ENCODE data around the gene VRK3. TPM values are rescaled to one million over a fixed set of nuclear protein-coding genes. Genes with fewer than 3 reads are reported as not detected.

VRK3 gene
- total and polyA plus RNA-seq, 2 of the 4 experiments (the other 2 are of a cell fraction) = 28.7 to 35.8 TPM

GRCh38 chr19:50039968-50040367 is 14.8 kb upstream of the VRK3 start:
- POLR2A ChIA-PET (ENCODE audit: unreplicated experiment) = no interaction called here

More at GRCh38 chr19:50039968-50040367, 14.8 kb upstream of the VRK3 start:
- ATAC-seq (ENCODE audit: low read depth) = no peak
- Histone ChIP-seq H2BK20ac (ENCODE audit: low read depth, low read length) (no peak overlapping the region), H3K4me3 (ENCODE audit: insufficient read depth, low read depth, low read length) (no peak overlapping the region), H2BK15ac (ENCODE audit: low read depth, low read length) (no peak overlapping the region), H2AK9ac (replicated peaks; ENCODE audit: low read depth, low read length, poor library complexity) (no peak overlapping the region), H3K27ac (ENCODE audit: insufficient read depth, low read length) (no peak overlapping the region), H2BK120ac (ENCODE audit: low read depth, low read length) (no peak overlapping the region), H4K20me1 (ENCODE audit: insufficient read depth, low read length) (no peaks in the 10 kb centered on the region), H4K91ac (ENCODE audit: insufficient read depth, low read depth, low read length) (no peak overlapping the region), H3K23ac (ENCODE audit: low read depth, low read length) (no peak overlapping the region), H3K79me1 (ENCODE audit: low read depth in 1 of 2, low read length in 2 of 2) (peaks cover 3 to 7% of the 10 kb centered on the region in 2 experiments; a peak in 2 of 4 replicates), H2BK5ac (ENCODE audit: low read depth, low read length, poor library complexity, severe bottlenecking) (no peak overlapping the region), H4K5ac (ENCODE audit: low read depth, low read length) (no peak overlapping the region), H3K9ac (ENCODE audit: low read depth, low read length) (no peak overlapping the region), H3K14ac (replicated peaks; ENCODE audit: low read depth, low read length) (no peak overlapping the region), H3K56ac (ENCODE audit: extremely low read depth, insufficient read depth, low read length) (no peak overlapping the region), H3K18ac (ENCODE audit: low read depth, low read length) (no peak overlapping the region), H3K4me2 (ENCODE audit: low read depth, low read length) (no peak overlapping the region), H4K8ac (ENCODE audit: low read depth in 2 of 2, low read length in 2 of 2) (no peak overlapping the region), H2AK5ac (ENCODE audit: low read depth, low read length) (no peak overlapping the region), H3K9me1 (ENCODE audit: insufficient read depth, low read length) (no peaks in the 10 kb centered on the region), H3K4ac (ENCODE audit: low read depth, low read length) (no peak overlapping the region), H3K27me3 (ENCODE audit: control insufficient read depth, insufficient read depth, low read length) (no peaks in the 10 kb centered on the region), H3K9me3 (ENCODE audit: control insufficient read depth, insufficient read depth, low read length) (peaks cover 31% of the 10 kb centered on the region), H3K4me1 (ENCODE audit: control insufficient read depth, insufficient read depth, low read length) (no peaks in the 10 kb centered on the region), H3K36me3 (ENCODE audit: control insufficient read depth, insufficient read depth, low read length) (peaks cover 63% of the 10 kb centered on the region), H2AFZ (replicated peaks; ENCODE audit: low read length, poor library complexity) (no peak overlapping the region)
- BruUV-seq (replicated peaks) = no TSS peak
- intact Hi-C loops (cut with micrococcal nuclease) (no loop called here), in situ Hi-C loops (cut with MboI; ENCODE audit: low sequenced_read_pairs) (no loop called here), dilution Hi-C loops (cut with HindIII; ENCODE audit: low sequenced_read_pairs, unreplicated experiment) (no loop called here)
- TF ChIP-seq CHD1 (IDR thresholded peaks at IDR 0.05; ENCODE audit: low read depth, low read length) (no peak), BHLHE40 (IDR thresholded peaks at IDR 0.05; ENCODE audit: low read depth, low read length) (no peak), RCOR1 (IDR thresholded peaks at IDR 0.05; ENCODE audit: insufficient replicate concordance, low read length) (no peak), CEBPB (IDR thresholded peaks at IDR 0.05; ENCODE audit: low read depth, low read length) (no peak), RAD21 (IDR thresholded peaks at IDR 0.05; ENCODE audit: low read length) (no peak), CTCF (conservative IDR thresholded peaks at IDR 0.05; ENCODE audit: low read depth, low read length) (no peak), MAZ (IDR thresholded peaks at IDR 0.05; ENCODE audit: borderline replicate concordance, low read depth, low read length) (no peak), MXI1 (IDR thresholded peaks at IDR 0.05; ENCODE audit: borderline replicate concordance, low read depth, low read length) (no peak), FOS (IDR thresholded peaks at IDR 0.05; ENCODE audit: low read depth, low read length) (no peak), USF2 (IDR thresholded peaks at IDR 0.05; ENCODE audit: low read depth, low read length) (no peak), MAFK (IDR thresholded peaks at IDR 0.05; ENCODE audit: low read depth, low read length) (no peak), SMC3 (IDR thresholded peaks at IDR 0.05; ENCODE audit: low read depth, low read length) (no peak), ELK1 (IDR thresholded peaks at IDR 0.05; ENCODE audit: borderline replicate concordance, low read depth, low read length) (no peak), POLR2A (IDR thresholded peaks at IDR 0.05; ENCODE audit: low read depth, low read length) (no peak), RFX5 (IDR thresholded peaks at IDR 0.05; ENCODE audit: low read depth, low read length) (no peak), NFE2L2 (IDR thresholded peaks at IDR 0.05; ENCODE audit: low read depth, low read length) (no peak)
- CTCF ChIA-PET = no interaction called here
- WGBS, 2 experiments (ENCODE audit: extremely low coverage in 2 of 2, insufficient read length in 1 of 2) = 100% methylated on average over 2 of the region's 3 CpGs; no CpG with 5 or more reads in 1 of the 2 experiments
- DNase-seq = peak; percentile 21

Measured in IMR-90 (cell line).